ENCODE results near the gene ASXL1.

DNA sequence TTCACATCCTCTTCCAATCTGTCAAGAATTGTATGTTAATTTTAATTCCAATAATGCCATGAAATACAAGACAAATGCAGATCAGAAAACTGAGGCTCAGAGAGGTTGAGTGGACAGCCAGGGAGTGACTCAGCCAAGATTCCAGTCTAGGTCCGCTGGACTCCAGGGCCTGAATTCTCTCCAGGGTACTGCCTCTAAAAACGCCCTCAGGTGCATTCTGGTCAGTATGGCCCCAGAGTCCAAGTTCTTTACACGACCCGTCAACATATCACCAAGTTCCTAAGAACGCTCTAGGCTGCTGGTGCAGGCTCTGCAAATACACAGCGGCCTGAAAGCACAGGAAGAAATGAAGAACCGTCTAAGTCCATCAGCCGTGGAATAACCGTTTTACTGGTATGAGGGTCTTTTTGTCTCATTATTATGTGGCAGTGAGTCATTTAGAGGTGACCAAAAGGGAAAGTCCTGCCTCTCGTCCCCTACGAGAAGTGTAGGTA lies 709 bp upstream of the ASXL1 start:
- TF ChIP-seq, protein P1, sequence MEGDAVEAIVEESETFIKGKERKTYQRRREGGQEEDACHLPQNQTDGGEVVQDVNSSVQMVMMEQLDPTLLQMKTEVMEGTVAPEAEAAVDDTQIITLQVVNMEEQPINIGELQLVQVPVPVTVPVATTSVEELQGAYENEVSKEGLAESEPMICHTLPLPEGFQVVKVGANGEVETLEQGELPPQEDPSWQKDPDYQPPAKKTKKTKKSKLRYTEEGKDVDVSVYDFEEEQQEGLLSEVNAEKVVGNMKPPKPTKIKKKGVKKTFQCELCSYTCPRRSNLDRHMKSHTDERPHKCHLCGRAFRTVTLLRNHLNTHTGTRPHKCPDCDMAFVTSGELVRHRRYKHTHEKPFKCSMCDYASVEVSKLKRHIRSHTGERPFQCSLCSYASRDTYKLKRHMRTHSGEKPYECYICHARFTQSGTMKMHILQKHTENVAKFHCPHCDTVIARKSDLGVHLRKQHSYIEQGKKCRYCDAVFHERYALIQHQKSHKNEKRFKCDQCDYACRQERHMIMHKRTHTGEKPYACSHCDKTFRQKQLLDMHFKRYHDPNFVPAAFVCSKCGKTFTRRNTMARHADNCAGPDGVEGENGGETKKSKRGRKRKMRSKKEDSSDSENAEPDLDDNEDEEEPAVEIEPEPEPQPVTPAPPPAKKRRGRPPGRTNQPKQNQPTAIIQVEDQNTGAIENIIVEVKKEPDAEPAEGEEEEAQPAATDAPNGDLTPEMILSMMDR (IDR thresholded peaks at IDR 0.05): no peak
- no peak for TF ChIP-seq EZH2 (IDR thresholded peaks at IDR 0.05; ENCODE audit: borderline replicate concordance, insufficient read depth, low read depth, low read length, poor library complexity, severe bottlenecking)
